Caco-2 (cell line): ENCODE results near the gene NEUROD4. TPM values are rescaled to one million over a fixed set of nuclear protein-coding genes. Genes with fewer than 3 reads are reported as not detected.
A peak's percentile ranks its signal among the peaks of the same experiment; 100 is the strongest.

Experiments used
- BruUV-seq: library from RNA; stranded (reverse); fragments of 400-500 nt; replicated peaks from 2 replicates; lab custom pipeline; 2021; lab: Mats Ljungman, UMichigan
- CTCF ChIA-PET: fragments of 300-600 bp; sonication (Branson Sonifier 250); formaldehyde crosslinking; loops from one replicate; lab custom pipeline; 2022; ENCODE audit warnings: antibody characterized with exemption; lab: Charles Lee
- POLR2A ChIA-PET: fragments of 300-600 bp; sonication (Branson Sonifier 250); formaldehyde crosslinking; loops from one replicate; lab custom pipeline; 2022; ENCODE audit warnings: antibody characterized with exemption; lab: Charles Lee
- DNase-seq, 2 experiments: peaks; one replicate each; pipeline versions ENCODE4 v3.0.0 to v3.0.0-alpha.2; 2020 to 2022
- H3K27me3 ChIP-seq: replicated peaks from 2 replicates; pipeline ENCODE4 v1.6.0; 2011; ENCODE audit warnings: low read length; ENCODE audit not compliant: control insufficient read depth, insufficient read depth
- H3K36me3 ChIP-seq: 2 replicates; pipeline ENCODE4 v1.5.1; 2011; ENCODE audit warnings: low read length; ENCODE audit not compliant: control insufficient read depth, insufficient read depth
- H3K4me1 ChIP-seq: fragments of 250-450 bp; sonication (Bioruptor Pico); 2 replicates; pipeline ENCODE4 v1.5.1; 2020; ENCODE audit warnings: mild to moderate bottlenecking
- H3K4me3 ChIP-seq: 2 replicates; pipeline ENCODE4 v1.5.1; 2011; ENCODE audit warnings: low read depth, mild to moderate bottlenecking, control low read depth, low read length
- H3K9me3 ChIP-seq: fragments of 250-450 bp; sonication (Bioruptor Pico); 2 replicates; pipeline ENCODE4 v1.5.1; 2020; ENCODE audit warnings: mild to moderate bottlenecking, moderate library complexity
- H3K27ac Mint-ChIP-seq: one replicate; pipeline ENCODE4 v1.8.0; 2022; ENCODE audit warnings: mixed read lengths; ENCODE audit not compliant: unreplicated experiment
- H3K27me3 Mint-ChIP-seq: one replicate; pipeline ENCODE4 v1.8.0; 2022; ENCODE audit warnings: mixed read lengths; ENCODE audit not compliant: insufficient read depth, unreplicated experiment
- H3K36me3 Mint-ChIP-seq: one replicate; pipeline ENCODE4 v1.8.0; 2022; ENCODE audit warnings: mild to moderate bottlenecking, mixed read lengths; ENCODE audit not compliant: insufficient read depth, unreplicated experiment
- H3K4me1 Mint-ChIP-seq: one replicate; pipeline ENCODE4 v1.8.0; 2022; ENCODE audit warnings: low read depth, mixed read lengths; ENCODE audit not compliant: unreplicated experiment
- H3K4me3 Mint-ChIP-seq: one replicate; pipeline ENCODE4 v1.8.0; 2022; ENCODE audit warnings: mild to moderate bottlenecking, moderate library complexity, mixed read lengths; ENCODE audit not compliant: unreplicated experiment
- H3K9me3 Mint-ChIP-seq: one replicate; pipeline ENCODE4 v1.8.0; 2022; ENCODE audit warnings: mixed read lengths; ENCODE audit not compliant: unreplicated experiment
- CTCF ChIP-seq, 2 experiments: fragments of 200-600 bp in 1 of 2; IDR thresholded peaks; 1 replicate in 1 of 2; 2 replicates in 1 of 2; pipeline versions ENCODE4 v1.5.1 to v1.8.0; 2011 to 2022; ENCODE audit warnings: antibody characterized with exemption in 1 of 2, control low read depth in 1 of 2, inconsistent platforms in 1 of 2, low read depth in 1 of 2, low read length in 1 of 2, mild to moderate bottlenecking in 1 of 2, moderate library complexity in 1 of 2; ENCODE audit not compliant: insufficient read depth in 1 of 2, severe bottlenecking in 1 of 2, unreplicated experiment in 1 of 2
- intact Hi-C: fragments of 100-400 bp; cut with micrococcal nuclease; formaldehyde crosslinking; loops from one replicate; pipeline ENCODE4 v1.10.0; 2022; ENCODE audit not compliant: unreplicated experiment
- total RNA-seq: library from RNA; stranded (reverse); gene quantifications from 2 replicates; pipeline ENCODE4 v1.2.3, GENCODE V29; 2022

The NEUROD4 gene
- total RNA-seq, 1 experiment from 2014 or later, result not detected

GRCh38 chr12:54991161-54991990 lies 28.4 kb upstream of the NEUROD4 start:
- no peak overlapping the region for H3K4me3 Mint-ChIP-seq
- peaks cover 17% of the 10 kb centered on the region for H3K27me3 Mint-ChIP-seq
- Histone ChIP-seq H3K27me3 (no peaks in the 10 kb centered on the region; the same call in 1 of the 2 replicates), H3K4me3 (no peak overlapping the region), H3K9me3 (no peaks in the 10 kb centered on the region), H3K36me3 (no peaks in the 10 kb centered on the region), H3K4me1 (no peaks in the 10 kb centered on the region)
- no peaks in the 10 kb centered on the region for H3K36me3 Mint-ChIP-seq
- no peak for TF ChIP-seq CTCF (IDR thresholded peaks at IDR 0.05; ENCODE audit: insufficient read depth in 1 of 2, low read depth in 1 of 2, low read length in 1 of 2, severe bottlenecking in 1 of 2, unreplicated experiment in 1 of 2)
- intact Hi-C loops, result no loop called here
- no peaks in the 10 kb centered on the region for H3K4me1 Mint-ChIP-seq
- no TSS peak for BruUV-seq
- H3K27ac Mint-ChIP-seq, result no peak overlapping the region
- H3K9me3 Mint-ChIP-seq, result no peaks in the 10 kb centered on the region
- ChIA-PET POLR2A (no interaction called here), CTCF (interaction anchor here (2.6 kb wide), 1 partner anchor 81 kb away, joined by 25 read pairs; no protein-coding TSS in a partner anchor)
- no peak for DNase-seq

- H3K4me3 Mint-ChIP-seq, result no peak overlapping the region
- no peaks in the 10 kb centered on the region; the same call in 1 of the 2 replicates for H3K27me3 ChIP-seq
- H3K4me1 ChIP-seq, result no peaks in the 10 kb centered on the region
- DNase-seq, result no peak
- ChIA-PET CTCF (interaction anchor here (2.6 kb wide), 1 partner anchor 80 kb away, joined by 25 read pairs; no protein-coding TSS in a partner anchor), POLR2A (interaction anchor here (0.6 kb wide), 1 partner anchor 153 kb away, joined by 10 read pairs; no protein-coding TSS in a partner anchor)
- no peak overlapping the region for H3K4me3 ChIP-seq
- peaks cover 21% of the 10 kb centered on the region for H3K27me3 Mint-ChIP-seq
- no TSS peak for BruUV-seq
- no peak for TF ChIP-seq CTCF (IDR thresholded peaks at IDR 0.05; ENCODE audit: insufficient read depth in 1 of 2, low read depth in 1 of 2, low read length in 1 of 2, severe bottlenecking in 1 of 2, unreplicated experiment in 1 of 2)
- intact Hi-C loops, result no loop called here
- H3K27ac Mint-ChIP-seq, result no peak overlapping the region
- no peaks in the 10 kb centered on the region for H3K9me3 Mint-ChIP-seq
- no peaks in the 10 kb centered on the region for H3K36me3 ChIP-seq
- no peaks in the 10 kb centered on the region for H3K9me3 ChIP-seq
- no peaks in the 10 kb centered on the region for H3K4me1 Mint-ChIP-seq
- H3K36me3 Mint-ChIP-seq, result no peaks in the 10 kb centered on the region
Observed at GRCh38 chr12:54991991-54992375, 27.8 kb upstream of the NEUROD4 start.

- H3K4me3 Mint-ChIP-seq, result no peak overlapping the region
- H3K9me3 ChIP-seq, result no peaks in the 10 kb centered on the region
- H3K4me3 ChIP-seq, result no peak overlapping the region
- TF ChIP-seq CTCF (IDR thresholded peaks at IDR 0.05; ENCODE audit: insufficient read depth in 1 of 2, low read depth in 1 of 2, low read length in 1 of 2, severe bottlenecking in 1 of 2, unreplicated experiment in 1 of 2), result peak; percentile 69
- H3K36me3 ChIP-seq, result no peaks in the 10 kb centered on the region
- no peaks in the 10 kb centered on the region for H3K4me1 Mint-ChIP-seq
- H3K27me3 ChIP-seq, result no peaks in the 10 kb centered on the region; the same call in 1 of the 2 replicates
- H3K27me3 Mint-ChIP-seq, result peaks cover 25% of the 10 kb centered on the region
- DNase-seq, result peak; percentile 47 to 55
- CTCF ChIA-PET, result interaction anchor here (0.6 to 2.6 kb wide), 9 partner anchors 18 to 688 kb away, joined by 3 to 30 read pairs (median 4); partner anchors contain the start of gene NEUROD4
- no peaks in the 10 kb centered on the region for H3K36me3 Mint-ChIP-seq
- no TSS peak for BruUV-seq
- no peaks in the 10 kb centered on the region for H3K9me3 Mint-ChIP-seq
- no peaks in the 10 kb centered on the region for H3K4me1 ChIP-seq
- no peak overlapping the region for H3K27ac Mint-ChIP-seq
- POLR2A ChIA-PET, result no interaction called here
- intact Hi-C loops, result loop anchor here (1.0 kb wide), 3 partner anchors 75 to 150 kb away; no protein-coding TSS in a partner anchor
Observed at GRCh38 chr12:54993181-54993835, 26.5 kb upstream of the NEUROD4 start.
